ENCODE results near the gene MT2A. TPM values are rescaled to one million over a fixed set of nuclear protein-coding genes. Genes with fewer than 3 reads are reported as not detected.
A peak's percentile ranks its signal among the peaks of the same experiment; 100 is the strongest.
"Not testable (repeated sequence)": the region's sequence is repeated elsewhere in the genome, so short reads cannot be mapped to it uniquely, and the experiment has no call there.

MT2A gene
- total RNA-seq, 1 donor from 2014 or later, result 139 TPM

GRCh38 chr16:56618138-56618537 lies 9.8 kb downstream of the MT2A start:
- peak overlapping the region; percentile 35 for H3K4me3 ChIP-seq (ENCODE audit: low read depth, low read length)
- TF ChIP-seq CTCF (IDR thresholded peaks at IDR 0.05; ENCODE audit: insufficient read depth, low read length, poor library complexity, severe bottlenecking), result no peak

GRCh38 chr16:56620339-56620897 lies 12.0 kb downstream of the MT2A start:
- no peak for DNase-seq (ENCODE audit: low read depth)
- no peak overlapping the region for H3K4me3 ChIP-seq (ENCODE audit: low read depth, low read length)
- no peak for TF ChIP-seq CTCF (IDR thresholded peaks at IDR 0.05; ENCODE audit: insufficient read depth, low read length, poor library complexity, severe bottlenecking)
- no peaks in the 10 kb centered on the region for H3K27me3 ChIP-seq (ENCODE audit: control insufficient read depth, insufficient read depth, low read length)
- no peaks in the 10 kb centered on the region for H3K36me3 ChIP-seq (ENCODE audit: control insufficient read depth, insufficient read depth, low read length)

More at GRCh38 chr16:56618138-56618537, 9.8 kb downstream of the MT2A start:
- DNase-seq (ENCODE audit: low read depth), result no peak
- H3K36me3 ChIP-seq (ENCODE audit: control insufficient read depth, insufficient read depth, low read length), result no peaks in the 10 kb centered on the region
- H3K27me3 ChIP-seq (ENCODE audit: control insufficient read depth, insufficient read depth, low read length), result no peaks in the 10 kb centered on the region

- not testable (repeated sequence) for H3K36me3 ChIP-seq (ENCODE audit: control insufficient read depth, insufficient read depth, low read length); H3K27me3 ChIP-seq (ENCODE audit: control insufficient read depth, insufficient read depth, low read length); DNase-seq (ENCODE audit: low read depth); H3K4me3 ChIP-seq (ENCODE audit: low read depth, low read length)
Measured at GRCh38 chr16:56621665-56622445, 13.5 kb downstream of the MT2A start.

GRCh38 chr16:56623184-56623583 lies 14.8 kb downstream of the MT2A start:
- H3K27me3 ChIP-seq (ENCODE audit: control insufficient read depth, insufficient read depth, low read length); H3K36me3 ChIP-seq (ENCODE audit: control insufficient read depth, insufficient read depth, low read length); H3K4me3 ChIP-seq (ENCODE audit: low read depth, low read length); DNase-seq (ENCODE audit: low read depth): not testable (repeated sequence)

GRCh38 chr16:56623637-56624036 lies 15.3 kb downstream of the MT2A start:
- no peaks in the 10 kb centered on the region for H3K27me3 ChIP-seq (ENCODE audit: control insufficient read depth, insufficient read depth, low read length)
- TF ChIP-seq CTCF (IDR thresholded peaks at IDR 0.05; ENCODE audit: insufficient read depth, low read length, poor library complexity, severe bottlenecking), result no peak
- H3K4me3 ChIP-seq (ENCODE audit: low read depth, low read length), result no peak overlapping the region
- H3K36me3 ChIP-seq (ENCODE audit: control insufficient read depth, insufficient read depth, low read length), result no peaks in the 10 kb centered on the region
- no peak for DNase-seq (ENCODE audit: low read depth)

- Histone ChIP-seq H3K4me3 (ENCODE audit: low read depth, low read length) (peak within 1 kb of the TSS; percentile 60), H3K27me3 (ENCODE audit: control insufficient read depth, insufficient read depth, low read length) (no peaks in the 10 kb centered on the region), H3K36me3 (ENCODE audit: control insufficient read depth, insufficient read depth, low read length) (no peaks in the 10 kb centered on the region)
- no peak for DNase-seq (ENCODE audit: low read depth)
- no peak for TF ChIP-seq CTCF (IDR thresholded peaks at IDR 0.05; ENCODE audit: insufficient read depth, low read length, poor library complexity, severe bottlenecking)
Measured at GRCh38 chr16:56625140-56625942, 17.0 kb downstream of the MT2A start, which contains the start of gene MT1E. Gene MT1E (plus strand): TSS chr16:56625781. CDS start chr16:56625852, 71 bp downstream.
